MM.1S (cell line): Measurements from ENCODE around the gene BNIP3.

Experiments
- DNase-seq: peaks from one replicate; pipeline ENCODE4 v3.0.0-alpha.2; 2015
- H2AFZ ChIP-seq: fragments of 300-600 bp; sonication (generic); 2 replicates; pipeline ENCODE4 v1.6.0; 2016; ENCODE audit warnings: antibody characterized with exemption, low read length
- H3F3A ChIP-seq: fragments of 300-600 bp; sonication (generic); 2 replicates; pipeline ENCODE4 v1.6.1; 2016; ENCODE audit warnings: mild to moderate bottlenecking, antibody characterized with exemption, low read length, moderate library complexity, mixed read lengths; ENCODE audit not compliant: insufficient read depth
- H3K27ac ChIP-seq: fragments of 300-600 bp; sonication (generic); 2 replicates; pipeline ENCODE4 v1.5.1; 2016; ENCODE audit warnings: mild to moderate bottlenecking, low read length
- H3K27me3 ChIP-seq: fragments of 300-600 bp; sonication (generic); replicated peaks from 2 replicates; pipeline ENCODE4 v1.6.0; 2016; ENCODE audit warnings: low read length; ENCODE audit not compliant: insufficient read depth
- H3K36me3 ChIP-seq: fragments of 300-600 bp; sonication (generic); replicated peaks from 2 replicates; pipeline ENCODE4 v1.6.1; 2016; ENCODE audit warnings: mild to moderate bottlenecking, low read length, mixed read lengths; ENCODE audit not compliant: insufficient read depth
- H3K4me1 ChIP-seq: fragments of 300-600 bp; sonication (generic); 2 replicates; pipeline ENCODE4 v1.6.1; 2016; ENCODE audit warnings: low read length, mixed read lengths
- H3K4me2 ChIP-seq: fragments of 300-600 bp; sonication (generic); 2 replicates; pipeline ENCODE4 v1.6.0; 2016; ENCODE audit warnings: low read depth, low read length
- H3K4me3 ChIP-seq: fragments of 300-600 bp; sonication (generic); 2 replicates; pipeline ENCODE4 v1.5.1; 2016; ENCODE audit warnings: low read length, mixed read lengths
- H3K79me2 ChIP-seq: fragments of 300-600 bp; sonication (generic); 2 replicates; pipeline ENCODE4 v1.6.1; 2016; ENCODE audit warnings: mixed run types, low read length, mixed read lengths
- H3K9ac ChIP-seq: fragments of 300-600 bp; sonication (generic); 2 replicates; pipeline ENCODE4 v1.6.1; 2016; ENCODE audit warnings: low read length, mixed read lengths
- H3K9me2 ChIP-seq: fragments of 300-600 bp; sonication (generic); replicated peaks from 2 replicates; pipeline ENCODE4 v1.6.1; 2016; ENCODE audit warnings: mild to moderate bottlenecking, low read length, mixed read lengths; ENCODE audit not compliant: insufficient read depth
- H3K9me3 ChIP-seq: fragments of 300-600 bp; sonication (generic); replicated peaks from 2 replicates; pipeline ENCODE4 v1.6.1; 2016; ENCODE audit warnings: mild to moderate bottlenecking, low read length, mixed read lengths; ENCODE audit not compliant: insufficient read depth
- H4K20me1 ChIP-seq: fragments of 300-600 bp; sonication (generic); 2 replicates; pipeline ENCODE4 v1.6.1; 2016; ENCODE audit warnings: mild to moderate bottlenecking, low read length, moderate library complexity, mixed read lengths; ENCODE audit not compliant: insufficient read depth
- EZH2 ChIP-seq: fragments of 300-600 bp; sonication (generic); optimal IDR thresholded peaks from 2 replicates; pipeline ENCODE3; 2017; ENCODE audit warnings: low read depth, mild to moderate bottlenecking, antibody characterized with exemption, low read length, mixed read lengths
- EZH2phosphoT487 ChIP-seq: fragments of 300-600 bp; sonication (generic); IDR thresholded peaks from 2 replicates; pipeline ENCODE4 v1.6.1; 2018; ENCODE audit warnings: antibody characterized with exemption, low read length
- TF ChIP-seq, protein P1 (sequence below): fragments of 300-600 bp; sonication (generic); IDR thresholded peaks from 2 replicates; pipeline ENCODE4 v1.5.1; 2016; ENCODE audit warnings: antibody characterized with exemption, low read length, mixed read lengths

Gene BNIP3

DNA sequence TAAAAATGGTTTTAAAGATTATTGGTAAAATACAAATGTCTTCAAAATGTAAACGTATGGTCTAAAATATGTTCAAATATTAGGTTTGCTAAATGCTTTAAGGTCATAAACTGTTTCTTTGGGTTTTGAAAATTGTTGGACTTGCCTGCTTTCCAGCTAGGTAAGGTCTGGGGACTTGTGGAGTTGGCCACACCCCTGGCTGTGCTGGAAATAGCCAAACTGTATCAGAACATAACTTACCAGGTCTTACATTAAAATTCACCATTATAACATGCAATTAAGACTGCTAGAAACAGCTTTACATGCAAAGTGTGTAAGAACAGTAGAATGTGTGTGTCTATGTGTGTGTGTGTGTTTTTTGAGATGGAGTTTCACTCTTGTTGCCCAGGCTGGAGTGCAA is 29.7 kb upstream of the BNIP3 start:
- Histone ChIP-seq H3K4me3 (no peak overlapping the region), H3K9me3 (no peaks in the 10 kb centered on the region), H3K9ac (no peak overlapping the region), H3K79me2 (no peaks in the 10 kb centered on the region), H3K27ac (no peak overlapping the region), H4K20me1 (no peaks in the 10 kb centered on the region), H3K4me1 (no peaks in the 10 kb centered on the region), H2AFZ (no peak overlapping the region), H3K36me3 (no peaks in the 10 kb centered on the region), H3F3A (no peaks in the 10 kb centered on the region), H3K4me2 (no peak overlapping the region), H3K27me3 (peaks cover 16% of the 10 kb centered on the region), H3K9me2 (no peaks in the 10 kb centered on the region)
- DNase-seq: no peak
- TF ChIP-seq, protein P1, sequence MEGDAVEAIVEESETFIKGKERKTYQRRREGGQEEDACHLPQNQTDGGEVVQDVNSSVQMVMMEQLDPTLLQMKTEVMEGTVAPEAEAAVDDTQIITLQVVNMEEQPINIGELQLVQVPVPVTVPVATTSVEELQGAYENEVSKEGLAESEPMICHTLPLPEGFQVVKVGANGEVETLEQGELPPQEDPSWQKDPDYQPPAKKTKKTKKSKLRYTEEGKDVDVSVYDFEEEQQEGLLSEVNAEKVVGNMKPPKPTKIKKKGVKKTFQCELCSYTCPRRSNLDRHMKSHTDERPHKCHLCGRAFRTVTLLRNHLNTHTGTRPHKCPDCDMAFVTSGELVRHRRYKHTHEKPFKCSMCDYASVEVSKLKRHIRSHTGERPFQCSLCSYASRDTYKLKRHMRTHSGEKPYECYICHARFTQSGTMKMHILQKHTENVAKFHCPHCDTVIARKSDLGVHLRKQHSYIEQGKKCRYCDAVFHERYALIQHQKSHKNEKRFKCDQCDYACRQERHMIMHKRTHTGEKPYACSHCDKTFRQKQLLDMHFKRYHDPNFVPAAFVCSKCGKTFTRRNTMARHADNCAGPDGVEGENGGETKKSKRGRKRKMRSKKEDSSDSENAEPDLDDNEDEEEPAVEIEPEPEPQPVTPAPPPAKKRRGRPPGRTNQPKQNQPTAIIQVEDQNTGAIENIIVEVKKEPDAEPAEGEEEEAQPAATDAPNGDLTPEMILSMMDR: no peak
- TF ChIP-seq EZH2phosphoT487 (no peak), EZH2 (no peak)

GRCh38 chr10:132011024-132011423 is 29.3 kb upstream of the BNIP3 start:
- Histone ChIP-seq H3K9me3 (no peaks in the 10 kb centered on the region), H2AFZ (no peak overlapping the region), H3K9ac (no peak overlapping the region), H3K4me1 (no peaks in the 10 kb centered on the region), H3K27me3 (peaks cover 16% of the 10 kb centered on the region), H4K20me1 (no peaks in the 10 kb centered on the region), H3K4me2 (no peak overlapping the region), H3K4me3 (no peak overlapping the region), H3F3A (no peaks in the 10 kb centered on the region), H3K36me3 (no peaks in the 10 kb centered on the region), H3K79me2 (no peaks in the 10 kb centered on the region), H3K9me2 (no peaks in the 10 kb centered on the region), H3K27ac (no peak overlapping the region)
- TF ChIP-seq, protein P1: no peak
- no peak for TF ChIP-seq EZH2
- TF ChIP-seq EZH2phosphoT487: no peak
- DNase-seq: no peak

- Histone ChIP-seq H3F3A (no peaks in the 10 kb centered on the region), H3K9ac (no peak overlapping the region), H3K36me3 (no peaks in the 10 kb centered on the region), H3K79me2 (no peaks in the 10 kb centered on the region), H4K20me1 (no peaks in the 10 kb centered on the region), H3K27me3 (peaks cover 16% of the 10 kb centered on the region), H3K4me3 (no peak overlapping the region), H3K9me3 (no peaks in the 10 kb centered on the region), H3K4me1 (no peaks in the 10 kb centered on the region), H3K4me2 (no peak overlapping the region), H3K9me2 (no peaks in the 10 kb centered on the region), H2AFZ (no peak overlapping the region), H3K27ac (no peak overlapping the region)
- no peak for DNase-seq
- TF ChIP-seq EZH2phosphoT487 (no peak), EZH2 (no peak)
- TF ChIP-seq, protein P1: no peak
Measured at GRCh38 chr10:132010483-132010882, 28.8 kb upstream of the BNIP3 start.
